NCI-H82 (cell line): ENCODE data around the gene PKP1.
"Not testable (repeated sequence)": the region's sequence is repeated elsewhere in the genome, so short reads cannot be mapped to it uniquely, and the experiment has no call there.

Source experiments
- DNase-seq: peaks from one replicate; lab custom pipeline; 2025; lab: John Stamatoyannopoulos, UW

PKP1 gene

GRCh38 chr1:201282931-201283829, at the start of gene PKP1:
PKP1 (plus strand) TSS chr1:201283506; CDS start chr1:201283703, 197 bp downstream.
- no peak for DNase-seq

DNA sequence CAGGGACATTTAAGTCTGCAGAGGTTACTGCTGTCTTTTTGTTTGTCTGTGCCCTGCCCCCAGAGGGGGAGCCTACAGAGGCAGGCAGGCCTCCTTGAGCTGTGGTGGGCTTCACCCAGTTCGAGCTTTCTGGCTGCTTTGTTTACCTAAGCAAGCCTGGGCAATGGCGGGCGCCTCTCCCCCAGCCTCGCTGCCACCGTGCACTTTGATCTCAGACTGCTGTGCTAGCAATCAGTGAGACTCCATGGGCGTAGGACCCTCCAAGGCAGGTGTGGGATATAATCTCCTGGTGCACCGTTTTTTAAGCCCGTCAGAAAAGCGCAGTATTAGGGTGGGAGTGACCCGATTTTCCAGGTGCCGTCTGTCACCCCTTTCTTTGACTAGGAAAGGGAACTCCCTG, 43.7 kb upstream of the PKP1 start:
- not testable (repeated sequence) for DNase-seq

DNA sequence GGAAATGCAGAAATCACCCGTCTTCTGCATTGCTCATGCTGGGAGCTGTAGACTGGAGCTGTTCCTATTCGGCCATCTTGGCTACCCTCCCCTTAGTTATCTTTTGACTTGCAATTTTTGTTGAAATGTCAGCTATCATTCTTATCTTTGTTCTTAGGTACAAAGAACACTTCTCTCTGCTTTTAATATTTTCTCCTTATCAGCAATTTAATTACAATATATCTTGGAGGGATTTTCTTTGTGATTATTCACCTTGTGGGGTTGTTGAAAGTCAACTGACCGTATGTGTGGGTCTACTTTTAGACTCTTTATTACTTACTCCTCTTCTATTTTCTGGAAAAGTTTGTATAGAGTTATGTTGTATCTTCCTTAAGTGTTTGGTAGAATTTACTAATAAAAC, 43.1 kb upstream of the PKP1 start:
- DNase-seq, result no peak

DNA sequence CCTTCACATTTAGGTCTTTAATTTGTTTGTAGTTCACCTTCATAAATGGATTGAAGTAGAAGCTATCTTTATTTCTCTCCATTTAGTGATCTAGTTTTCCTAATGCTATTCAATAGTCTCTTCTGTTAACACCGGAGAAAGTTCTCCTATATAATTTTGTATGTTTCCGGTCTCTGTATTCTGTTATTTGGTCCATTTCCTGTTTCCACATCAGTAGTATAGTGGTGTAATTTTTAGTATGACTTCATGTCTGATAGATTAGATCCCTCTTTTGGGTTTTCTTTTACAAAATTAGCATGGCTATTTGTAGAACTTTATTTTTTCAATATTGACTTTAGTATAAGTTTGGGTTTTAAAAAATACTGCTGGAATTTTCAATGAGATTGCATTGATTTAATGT, 41.6 kb upstream of the PKP1 start:
- no peak for DNase-seq

- DNase-seq, result no peak
Observed at GRCh38 chr1:201245082-201245481, 38.2 kb upstream of the PKP1 start.

DNA sequence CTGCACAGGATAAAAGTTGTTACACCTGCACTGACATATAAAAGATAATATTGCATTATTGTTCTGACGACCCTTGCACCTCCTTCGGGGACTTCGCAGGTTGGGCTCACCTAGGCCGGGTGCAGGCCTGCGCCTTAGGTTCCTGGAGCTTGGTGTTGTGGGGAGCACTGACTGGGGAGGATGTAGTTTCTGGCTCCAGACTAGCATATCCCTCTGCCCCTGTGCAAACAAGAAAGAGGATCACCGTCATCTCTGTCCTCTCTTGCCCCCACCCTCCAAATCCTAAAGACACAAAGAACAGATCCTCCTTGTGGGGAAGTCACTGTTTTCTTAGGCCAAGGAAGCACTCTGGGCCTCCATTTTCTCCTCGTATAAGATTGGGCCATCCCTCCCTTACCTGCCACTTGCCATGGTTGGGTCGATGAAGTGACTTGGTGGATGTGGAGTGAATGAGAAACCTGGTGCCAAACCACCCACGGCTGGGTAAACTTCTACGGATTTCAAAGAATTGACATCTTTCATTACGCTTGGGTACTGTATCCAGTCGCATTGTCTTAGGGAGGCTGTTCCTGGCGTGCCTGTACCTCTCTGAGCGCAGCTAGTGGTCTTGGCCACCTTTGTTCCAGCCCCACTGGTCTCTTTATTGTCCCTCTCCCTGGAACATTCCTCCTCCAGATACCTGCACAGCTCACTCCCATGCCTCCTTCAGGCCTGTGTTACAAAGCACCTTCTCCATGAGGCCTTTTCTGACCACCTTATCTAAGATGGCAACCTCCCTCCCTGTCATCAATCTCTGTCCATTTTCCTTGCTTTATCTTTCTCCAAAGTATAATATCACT, 34.4 kb upstream of the PKP1 start:
- no peak for DNase-seq

DNA sequence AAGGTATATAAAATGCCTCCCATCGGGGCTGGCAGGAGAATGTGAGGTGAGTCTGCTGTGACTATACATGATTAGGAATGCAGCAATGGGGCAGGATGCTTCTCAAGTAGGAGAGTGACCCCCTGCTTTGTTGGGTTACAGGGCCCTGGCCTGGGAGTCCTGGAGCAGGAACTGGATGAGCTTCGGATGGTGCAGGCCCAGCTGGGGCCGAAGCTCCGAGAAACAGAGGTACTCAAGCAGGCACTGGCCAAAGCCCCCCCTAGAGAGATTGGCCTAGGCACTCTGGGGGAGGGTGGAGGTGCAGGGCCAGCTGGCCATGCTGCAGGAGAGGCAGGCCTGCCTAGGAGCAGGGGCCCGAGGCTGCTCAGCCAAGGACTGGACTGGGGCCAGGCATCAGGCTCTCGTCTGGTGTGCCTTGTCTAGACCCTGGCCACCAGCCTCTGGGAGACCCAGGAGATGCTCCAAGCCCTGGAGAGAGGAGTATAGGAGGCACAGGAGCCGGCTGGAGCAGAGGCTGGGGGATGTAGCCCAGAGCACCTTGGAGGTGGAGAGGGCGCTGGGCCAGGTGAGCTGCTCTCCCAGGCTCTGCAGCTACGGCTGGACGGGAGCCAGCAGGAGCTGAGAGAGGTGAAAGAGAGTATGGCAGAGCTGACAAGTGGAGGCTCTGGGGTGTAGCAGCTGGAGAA, 32.8 kb upstream of the PKP1 start:
- no peak for DNase-seq

- no peak for DNase-seq
Observed at GRCh38 chr1:201251411-201251810, 31.9 kb upstream of the PKP1 start.

DNA sequence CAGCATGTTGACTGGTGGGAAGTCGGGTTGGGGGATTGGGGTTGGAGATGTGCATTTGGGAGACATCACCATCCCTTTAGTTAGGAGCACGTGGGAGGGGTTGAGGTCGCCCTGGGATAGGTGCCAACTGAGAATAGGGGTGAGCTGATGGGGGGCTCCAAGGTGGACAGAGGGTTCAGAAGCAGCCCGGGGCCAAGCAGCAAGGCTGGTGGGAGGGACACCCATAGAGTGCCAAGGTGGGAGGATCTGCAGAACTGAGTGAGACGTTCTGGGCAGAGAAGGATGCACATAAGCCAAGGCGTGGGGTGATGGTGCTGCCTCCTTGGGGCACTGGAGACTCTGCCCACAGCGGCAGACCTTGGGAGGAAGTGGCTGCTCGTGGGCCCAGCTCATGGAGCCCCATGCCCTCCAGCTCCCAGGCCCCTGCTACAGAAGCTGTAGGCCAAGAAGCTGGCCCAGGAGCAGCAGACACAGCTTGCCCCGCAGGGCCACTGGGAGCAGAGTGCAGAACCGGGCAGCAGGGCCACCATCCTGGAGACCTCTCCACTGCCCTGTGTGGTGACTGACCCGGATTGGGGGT, 31.4 kb upstream of the PKP1 start:
- DNase-seq, result no peak

DNA sequence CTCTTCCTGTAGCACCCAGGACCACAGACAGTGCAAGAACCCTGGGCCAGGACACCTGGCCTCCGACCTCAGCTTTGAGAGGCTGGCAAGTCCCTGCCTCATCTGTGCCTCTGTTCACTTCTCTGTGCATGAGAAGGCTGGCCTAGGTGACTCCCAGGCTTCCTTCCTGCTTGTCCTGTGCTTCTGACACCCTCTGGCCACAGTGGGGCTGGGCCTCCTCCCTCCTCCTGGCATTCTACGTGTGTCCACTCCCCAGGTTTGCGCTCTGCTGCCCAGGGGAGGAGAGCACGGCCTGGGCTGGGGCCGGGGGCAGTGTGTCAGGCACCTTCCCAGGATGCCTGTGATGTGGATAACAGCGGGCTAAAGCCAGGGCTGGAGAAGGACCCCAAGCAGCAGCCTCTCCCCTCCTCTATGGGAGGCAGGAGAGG, 30.3 kb upstream of the PKP1 start:
- no peak for DNase-seq

DNA sequence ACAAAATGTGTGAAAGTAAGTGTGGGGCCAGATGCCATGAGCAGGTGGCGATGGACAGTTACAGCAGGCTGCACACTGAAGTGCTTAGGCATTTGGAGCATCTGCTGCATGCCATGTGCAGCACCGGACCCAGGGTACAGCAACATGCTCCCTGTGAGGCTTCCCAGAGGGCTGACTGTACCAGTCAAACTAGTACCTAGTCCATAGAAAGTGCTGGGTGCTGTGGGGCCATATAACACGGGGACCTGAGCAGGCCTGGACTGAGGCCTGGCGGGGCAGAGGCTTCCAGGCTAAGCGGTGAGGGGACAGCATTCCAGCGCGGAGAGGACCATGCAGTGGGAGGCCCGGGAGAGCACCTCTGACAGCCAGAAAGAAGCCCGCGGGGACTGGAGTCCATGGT, 29.9 kb upstream of the PKP1 start:
- DNase-seq, result peak; percentile 90

GRCh38 chr1:201253906-201254624, 29.2 kb upstream of the PKP1 start:
- DNase-seq, result no peak

- DNase-seq, result peak; percentile 84
Observed at GRCh38 chr1:201254625-201255478, 28.5 kb upstream of the PKP1 start.

GRCh38 chr1:201255479-201256362, 27.6 kb upstream of the PKP1 start:
- DNase-seq, result no peak

DNA sequence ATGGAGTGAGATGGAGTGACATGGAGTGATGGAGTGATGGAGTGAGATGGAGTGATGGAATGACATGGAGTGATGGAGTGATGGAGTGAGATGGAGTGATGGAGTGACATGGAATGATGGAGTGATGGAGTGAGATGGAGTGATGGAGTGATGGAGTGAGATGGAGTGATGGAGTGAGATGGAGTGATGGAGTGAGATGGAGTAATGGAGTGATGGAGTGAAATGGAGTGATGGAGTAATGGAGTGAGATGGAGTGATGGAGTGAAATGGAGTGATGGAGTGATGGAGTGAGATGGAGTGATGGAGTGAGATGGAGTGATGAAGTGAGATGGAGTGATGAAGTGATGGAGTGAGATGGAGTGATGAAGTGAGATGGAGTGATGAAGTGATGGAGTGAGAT, 25.2 kb upstream of the PKP1 start:
- DNase-seq, result not testable (repeated sequence)

DNA sequence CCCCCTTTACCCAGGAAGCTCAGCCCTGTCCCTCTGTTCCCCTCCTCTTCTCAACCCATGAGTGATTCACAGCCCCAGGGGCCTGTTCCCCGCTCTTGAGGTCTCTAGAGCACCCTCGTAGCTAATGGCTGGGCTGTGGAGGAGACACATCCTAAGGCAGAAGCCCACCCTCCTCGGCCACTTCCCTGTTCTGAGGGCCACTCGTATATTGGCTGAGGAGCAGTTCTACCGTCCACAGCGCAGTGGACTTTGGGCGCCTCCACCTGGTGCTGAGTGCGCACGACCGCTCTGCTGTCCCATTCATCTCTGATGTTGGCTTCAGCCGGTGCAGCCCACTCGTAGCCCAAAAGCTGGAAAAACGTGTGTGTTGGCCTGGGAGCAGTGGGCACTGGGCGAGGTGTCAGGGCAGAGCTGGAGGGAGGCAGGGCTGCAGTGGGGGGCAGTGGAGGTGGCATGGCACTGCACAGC, 24.5 kb upstream of the PKP1 start:
- DNase-seq, result no peak

DNA sequence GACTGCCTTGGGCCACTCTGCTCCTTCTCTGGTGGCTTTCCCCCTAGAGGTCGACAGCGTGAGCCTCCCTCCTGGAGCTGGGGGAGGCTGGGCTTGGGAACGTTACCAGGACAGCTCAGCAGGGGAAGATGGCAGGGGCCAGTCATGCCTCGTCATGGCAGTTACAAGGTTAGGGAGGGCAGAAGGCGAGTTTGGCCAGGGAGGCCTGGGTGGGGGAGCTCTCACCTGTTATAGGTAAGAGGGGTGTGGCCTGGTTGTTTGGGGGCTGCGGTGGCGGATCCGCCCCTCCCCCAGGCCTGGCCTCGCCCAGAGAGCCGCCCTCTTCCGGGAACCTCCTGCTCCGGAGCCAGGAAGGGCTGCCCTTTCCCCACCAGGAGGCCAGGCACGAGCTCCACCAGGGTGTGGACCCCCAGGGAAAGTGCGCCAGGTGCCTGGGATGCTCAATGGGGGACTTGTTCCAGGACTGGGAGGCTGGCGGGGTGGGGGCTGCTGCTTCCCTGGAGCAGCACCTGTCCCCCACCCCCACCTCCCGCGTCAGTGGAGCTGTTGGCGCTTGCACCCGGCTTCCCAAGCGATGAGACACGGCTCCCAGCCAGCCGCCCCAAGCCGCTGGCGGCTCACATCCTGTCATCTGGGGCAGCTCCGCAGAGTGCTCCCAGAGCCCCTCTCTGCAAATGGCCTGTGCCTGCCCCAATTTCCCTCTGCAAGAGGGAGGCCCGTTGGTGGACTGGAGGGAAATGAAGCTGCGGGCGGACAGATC, 23.6 kb upstream of the PKP1 start:
- DNase-seq, result no peak

DNA sequence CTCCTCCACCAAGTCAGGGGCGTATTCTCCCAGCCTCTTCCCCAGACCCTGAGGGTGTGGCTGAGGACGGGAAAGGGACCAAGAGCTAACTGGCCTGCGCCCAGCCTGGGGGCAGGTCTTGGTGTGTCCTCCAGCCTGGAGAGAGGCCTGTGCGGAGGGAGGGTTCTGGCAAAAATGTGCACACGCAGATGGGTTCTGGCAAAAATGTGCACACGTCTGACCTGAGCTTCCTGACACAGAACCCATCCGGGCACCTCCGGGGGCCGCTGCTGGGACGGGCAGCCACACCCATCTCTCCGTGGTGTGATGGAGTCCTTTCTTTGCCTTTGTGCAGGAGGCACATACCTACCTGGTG, 23.1 kb upstream of the PKP1 start:
- no peak for DNase-seq
